Peyer's patch (tissue), 4 donors: ENCODE results near the gene SLAMF1.
A peak's percentile ranks its signal among the peaks of the same experiment; 100 is the strongest.

Source experiments
- POLR2A ChIP-seq, 2 donors: fragments of 450-650 bp; IDR thresholded peaks; one replicate each; pipeline ENCODE4 v1.5.1; 2017; ENCODE audit warnings: antibody characterized with exemption in 2 of 2, mild to moderate bottlenecking in 2 of 2, moderate library complexity in 2 of 2
- TF ChIP-seq, protein P1 (sequence below), 6 experiments: fragments of 450-650 bp in 4 of 6; fragments of 200-600 bp in 2 of 6; sonication (generic) in 1 of 6; IDR thresholded peaks; one replicate each; pipeline ENCODE4 v1.5.1; 2017 to 2019; ENCODE audit warnings: antibody characterized with exemption in 6 of 6, mild to moderate bottlenecking in 3 of 6, moderate library complexity in 1 of 6

DNA sequence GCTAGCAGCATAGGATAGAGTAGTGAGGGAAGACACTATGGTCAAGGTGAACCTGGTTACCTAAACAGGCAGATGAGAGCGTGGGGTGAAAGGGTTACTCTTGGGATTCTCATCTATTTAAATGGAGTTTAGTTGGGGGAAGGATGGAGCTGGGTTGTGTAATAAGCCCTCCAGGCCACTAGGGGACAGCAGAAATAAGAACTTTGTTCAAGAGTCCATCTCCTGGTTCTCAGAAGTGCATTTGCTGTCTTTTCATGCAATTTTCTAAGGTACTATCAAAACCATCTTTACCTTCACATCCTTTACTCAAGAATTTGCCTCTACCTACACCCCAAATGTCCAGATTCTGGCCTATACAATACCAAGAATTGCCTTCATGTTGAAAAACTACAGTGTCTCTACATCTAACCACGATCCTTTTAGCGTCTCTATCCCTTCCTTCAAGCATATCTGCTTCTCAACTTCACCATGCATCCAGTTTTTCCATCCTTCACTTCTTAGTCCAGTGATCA is 28.0 kb downstream of the SLAMF1 start:
- no peak for TF ChIP-seq POLR2A (IDR thresholded peaks at IDR 0.05)
- TF ChIP-seq, protein P1, sequence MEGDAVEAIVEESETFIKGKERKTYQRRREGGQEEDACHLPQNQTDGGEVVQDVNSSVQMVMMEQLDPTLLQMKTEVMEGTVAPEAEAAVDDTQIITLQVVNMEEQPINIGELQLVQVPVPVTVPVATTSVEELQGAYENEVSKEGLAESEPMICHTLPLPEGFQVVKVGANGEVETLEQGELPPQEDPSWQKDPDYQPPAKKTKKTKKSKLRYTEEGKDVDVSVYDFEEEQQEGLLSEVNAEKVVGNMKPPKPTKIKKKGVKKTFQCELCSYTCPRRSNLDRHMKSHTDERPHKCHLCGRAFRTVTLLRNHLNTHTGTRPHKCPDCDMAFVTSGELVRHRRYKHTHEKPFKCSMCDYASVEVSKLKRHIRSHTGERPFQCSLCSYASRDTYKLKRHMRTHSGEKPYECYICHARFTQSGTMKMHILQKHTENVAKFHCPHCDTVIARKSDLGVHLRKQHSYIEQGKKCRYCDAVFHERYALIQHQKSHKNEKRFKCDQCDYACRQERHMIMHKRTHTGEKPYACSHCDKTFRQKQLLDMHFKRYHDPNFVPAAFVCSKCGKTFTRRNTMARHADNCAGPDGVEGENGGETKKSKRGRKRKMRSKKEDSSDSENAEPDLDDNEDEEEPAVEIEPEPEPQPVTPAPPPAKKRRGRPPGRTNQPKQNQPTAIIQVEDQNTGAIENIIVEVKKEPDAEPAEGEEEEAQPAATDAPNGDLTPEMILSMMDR (IDR thresholded peaks at IDR 0.05) = peak; percentile 18 to 56 (median 47)
